Measurements from ENCODE around the gene OR6M1. TPM values are rescaled to one million over a fixed set of nuclear protein-coding genes. Genes with fewer than 3 reads are reported as not detected.

The OR6M1 gene
- total and polyA plus RNA-seq, 2 donors (not counting 1 experiment from before 2014, with no cell fraction given) = not detected

GRCh38 chr11:123851110-123851509, 45.0 kb upstream of the OR6M1 start:
- Histone ChIP-seq H3K9ac (ENCODE audit: insufficient read depth, low read length) (no peak overlapping the region), H3K27ac (ENCODE audit: insufficient read depth, low read length) (no peak overlapping the region), H3K9me3 (ENCODE audit: control insufficient read depth, insufficient read depth, low read depth, low read length) (no peaks in the 10 kb centered on the region), H3K4me3 (replicated peaks in 1 of 4; ENCODE audit: control extremely low read depth in 1 of 4, insufficient read depth in 1 of 4, low read depth in 3 of 4, low read length in 4 of 4) (no peak overlapping the region), H3K4me1 (ENCODE audit: control insufficient read depth, extremely low read depth, insufficient read depth, low read length) (no peaks in the 10 kb centered on the region), H3K36me3 (ENCODE audit: control insufficient read depth, insufficient read depth, low read length) (no peaks in the 10 kb centered on the region), H3K79me2 (ENCODE audit: control insufficient read depth, insufficient read depth, low read length) (no peaks in the 10 kb centered on the region), H3K4me2 (ENCODE audit: extremely low read depth, insufficient read depth, low read length) (no peak overlapping the region), H3K27me3 (ENCODE audit: control insufficient read depth, insufficient read depth, low read length) (no peaks in the 10 kb centered on the region), H2AFZ (ENCODE audit: low read length) (no peak overlapping the region), H4K20me1 (ENCODE audit: control insufficient read depth, extremely low read depth, insufficient read depth, low read length) (no peaks in the 10 kb centered on the region)
- no peak for TF ChIP-seq EZH2 (IDR thresholded peaks at IDR 0.05; ENCODE audit: low read length, missing control alignments)
- TF ChIP-seq, protein P1, sequence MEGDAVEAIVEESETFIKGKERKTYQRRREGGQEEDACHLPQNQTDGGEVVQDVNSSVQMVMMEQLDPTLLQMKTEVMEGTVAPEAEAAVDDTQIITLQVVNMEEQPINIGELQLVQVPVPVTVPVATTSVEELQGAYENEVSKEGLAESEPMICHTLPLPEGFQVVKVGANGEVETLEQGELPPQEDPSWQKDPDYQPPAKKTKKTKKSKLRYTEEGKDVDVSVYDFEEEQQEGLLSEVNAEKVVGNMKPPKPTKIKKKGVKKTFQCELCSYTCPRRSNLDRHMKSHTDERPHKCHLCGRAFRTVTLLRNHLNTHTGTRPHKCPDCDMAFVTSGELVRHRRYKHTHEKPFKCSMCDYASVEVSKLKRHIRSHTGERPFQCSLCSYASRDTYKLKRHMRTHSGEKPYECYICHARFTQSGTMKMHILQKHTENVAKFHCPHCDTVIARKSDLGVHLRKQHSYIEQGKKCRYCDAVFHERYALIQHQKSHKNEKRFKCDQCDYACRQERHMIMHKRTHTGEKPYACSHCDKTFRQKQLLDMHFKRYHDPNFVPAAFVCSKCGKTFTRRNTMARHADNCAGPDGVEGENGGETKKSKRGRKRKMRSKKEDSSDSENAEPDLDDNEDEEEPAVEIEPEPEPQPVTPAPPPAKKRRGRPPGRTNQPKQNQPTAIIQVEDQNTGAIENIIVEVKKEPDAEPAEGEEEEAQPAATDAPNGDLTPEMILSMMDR (conservative IDR thresholded peaks at IDR 0.05 in 1 of 2, IDR thresholded peaks at IDR 0.05 in 1 of 2; ENCODE audit: low read depth in 1 of 2, low read length in 2 of 2) = no peak
- DNase-seq (ENCODE audit: low read depth in 2 of 2) = no peak

DNA sequence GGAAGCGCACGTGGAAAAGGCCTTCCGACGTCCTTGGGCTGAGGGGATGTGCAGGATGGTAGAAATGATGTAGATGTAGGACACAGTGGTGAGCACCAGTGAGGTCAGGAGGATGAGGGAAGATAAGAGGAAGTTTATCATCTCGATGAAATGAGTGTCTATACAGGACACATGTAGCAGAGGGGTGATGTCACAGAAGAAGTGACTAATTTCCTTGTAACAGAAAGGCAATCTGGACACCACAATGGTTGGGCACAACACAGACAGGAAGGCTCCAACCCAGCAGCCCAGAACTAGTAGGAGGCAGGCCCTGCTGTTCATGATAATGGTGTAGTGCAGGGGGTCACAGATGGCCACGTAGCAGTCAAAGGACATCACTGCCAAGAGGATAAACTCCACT, 35.0 kb upstream of the OR6M1 start:
- H2AFZ ChIP-seq (ENCODE audit: low read length) = no peak overlapping the region
- no peaks in the 10 kb centered on the region for H3K27me3 ChIP-seq (ENCODE audit: control insufficient read depth, insufficient read depth, low read length)
- TF ChIP-seq EZH2 (IDR thresholded peaks at IDR 0.05; ENCODE audit: low read length, missing control alignments) = no peak
- TF ChIP-seq, protein P1 (conservative IDR thresholded peaks at IDR 0.05 in 1 of 2, IDR thresholded peaks at IDR 0.05 in 1 of 2; ENCODE audit: low read depth in 1 of 2, low read length in 2 of 2) = no peak
- no peaks in the 10 kb centered on the region for H3K4me1 ChIP-seq (ENCODE audit: control insufficient read depth, extremely low read depth, insufficient read depth, low read length)
- H3K4me3 ChIP-seq (replicated peaks in 1 of 4; ENCODE audit: control extremely low read depth in 1 of 4, insufficient read depth in 1 of 4, low read depth in 3 of 4, low read length in 4 of 4) = no peak overlapping the region
- H3K79me2 ChIP-seq (ENCODE audit: control insufficient read depth, insufficient read depth, low read length) = no peaks in the 10 kb centered on the region
- H3K36me3 ChIP-seq (ENCODE audit: control insufficient read depth, insufficient read depth, low read length) = no peaks in the 10 kb centered on the region
- no peaks in the 10 kb centered on the region for H3K9me3 ChIP-seq (ENCODE audit: control insufficient read depth, insufficient read depth, low read depth, low read length)
- H3K27ac ChIP-seq (ENCODE audit: insufficient read depth, low read length) = no peak overlapping the region
- H3K4me2 ChIP-seq (ENCODE audit: extremely low read depth, insufficient read depth, low read length) = no peak overlapping the region
- no peak overlapping the region for H3K9ac ChIP-seq (ENCODE audit: insufficient read depth, low read length)
- no peak for DNase-seq (ENCODE audit: low read depth in 2 of 2)
- H4K20me1 ChIP-seq (ENCODE audit: control insufficient read depth, extremely low read depth, insufficient read depth, low read length) = no peaks in the 10 kb centered on the region

GRCh38 chr11:123839131-123839530, 33.0 kb upstream of the OR6M1 start:
- no peak overlapping the region for H3K4me3 ChIP-seq (replicated peaks in 1 of 4; ENCODE audit: control extremely low read depth in 1 of 4, insufficient read depth in 1 of 4, low read depth in 3 of 4, low read length in 4 of 4)
- H3K9me3 ChIP-seq (ENCODE audit: control insufficient read depth, insufficient read depth, low read depth, low read length) = no peaks in the 10 kb centered on the region
- no peak overlapping the region for H3K4me2 ChIP-seq (ENCODE audit: extremely low read depth, insufficient read depth, low read length)
- no peaks in the 10 kb centered on the region for H3K27me3 ChIP-seq (ENCODE audit: control insufficient read depth, insufficient read depth, low read length)
- no peak for DNase-seq (ENCODE audit: low read depth in 2 of 2)
- no peaks in the 10 kb centered on the region for H3K36me3 ChIP-seq (ENCODE audit: control insufficient read depth, insufficient read depth, low read length)
- no peak overlapping the region for H3K9ac ChIP-seq (ENCODE audit: insufficient read depth, low read length)
- no peak overlapping the region for H3K27ac ChIP-seq (ENCODE audit: insufficient read depth, low read length)
- H4K20me1 ChIP-seq (ENCODE audit: control insufficient read depth, extremely low read depth, insufficient read depth, low read length) = no peaks in the 10 kb centered on the region
- H3K79me2 ChIP-seq (ENCODE audit: control insufficient read depth, insufficient read depth, low read length) = no peaks in the 10 kb centered on the region
- H3K4me1 ChIP-seq (ENCODE audit: control insufficient read depth, extremely low read depth, insufficient read depth, low read length) = no peaks in the 10 kb centered on the region
- TF ChIP-seq, protein P1 (conservative IDR thresholded peaks at IDR 0.05 in 1 of 2, IDR thresholded peaks at IDR 0.05 in 1 of 2; ENCODE audit: low read depth in 1 of 2, low read length in 2 of 2) = no peak
- no peak for TF ChIP-seq EZH2 (IDR thresholded peaks at IDR 0.05; ENCODE audit: low read length, missing control alignments)
- H2AFZ ChIP-seq (ENCODE audit: low read length) = no peak overlapping the region
